ENCODE results near the gene PSME3IP1. TPM values are rescaled to one million over a fixed set of nuclear protein-coding genes. Genes with fewer than 3 reads are reported as not detected.
"Not testable (repeated sequence)": the region's sequence is repeated elsewhere in the genome, so short reads cannot be mapped to it uniquely, and the experiment has no call there.

Gene PSME3IP1
- total RNA-seq, 1 donor from 2014 or later = 56.3 TPM

DNA sequence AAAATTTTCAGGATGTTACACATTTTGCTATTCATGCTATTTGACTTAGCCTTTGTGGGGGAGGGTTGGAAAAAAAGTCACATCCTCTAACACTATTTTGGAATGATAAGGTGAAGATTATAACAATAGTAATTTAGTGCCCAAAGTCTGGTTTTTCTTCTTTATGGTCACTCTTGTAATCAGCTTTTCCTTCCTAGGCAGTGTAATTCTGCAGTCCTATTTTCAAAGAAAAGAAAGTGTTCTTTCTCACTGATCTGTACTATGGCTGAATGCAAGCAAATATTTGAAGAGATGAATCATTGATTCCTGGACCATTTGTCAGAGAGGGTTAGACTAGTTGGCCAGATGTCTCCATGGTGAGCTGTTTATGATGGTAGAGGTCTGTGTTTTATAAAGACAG is 8.7 kb upstream of the PSME3IP1 start:
- H3K4me1 ChIP-seq = peaks cover 78% of the 10 kb centered on the region
- DNase-seq = no peak
- no peaks in the 10 kb centered on the region for H3K36me3 ChIP-seq
- H3K4me3 ChIP-seq = no peak overlapping the region
- H3K27me3 ChIP-seq (ENCODE audit: low read depth) = no peaks in the 10 kb centered on the region
- H3K27ac ChIP-seq (replicated peaks) = no peak overlapping the region
- intact Hi-C loops (cut with micrococcal nuclease) = no loop called here
- no peak for TF ChIP-seq CTCF (IDR thresholded peaks at IDR 0.05; ENCODE audit: borderline replicate concordance)
- no peaks in the 10 kb centered on the region for H3K9me3 ChIP-seq (replicated peaks)

GRCh38 chr16:57192720-57193486 is 7.1 kb upstream of the PSME3IP1 start:
- H3K27me3 ChIP-seq (ENCODE audit: low read depth) = no peaks in the 10 kb centered on the region
- peaks cover 77% of the 10 kb centered on the region for H3K4me1 ChIP-seq
- H3K9me3 ChIP-seq (replicated peaks) = no peaks in the 10 kb centered on the region
- no peaks in the 10 kb centered on the region for H3K36me3 ChIP-seq
- intact Hi-C loops (cut with micrococcal nuclease) = no loop called here
- no peak overlapping the region for H3K27ac ChIP-seq (replicated peaks)
- DNase-seq = no peak
- no peak overlapping the region for H3K4me3 ChIP-seq
- TF ChIP-seq CTCF (IDR thresholded peaks at IDR 0.05; ENCODE audit: borderline replicate concordance) = no peak

- H3K36me3 ChIP-seq = no peaks in the 10 kb centered on the region
- peaks cover 78% of the 10 kb centered on the region for H3K4me1 ChIP-seq
- no peaks in the 10 kb centered on the region for H3K27me3 ChIP-seq (ENCODE audit: low read depth)
- no peak for DNase-seq
- no peak overlapping the region for H3K27ac ChIP-seq (replicated peaks)
- no peaks in the 10 kb centered on the region for H3K9me3 ChIP-seq (replicated peaks)
- no peak overlapping the region for H3K4me3 ChIP-seq
- intact Hi-C loops (cut with micrococcal nuclease) = no loop called here
- TF ChIP-seq CTCF (IDR thresholded peaks at IDR 0.05; ENCODE audit: borderline replicate concordance) = no peak
Measured at GRCh38 chr16:57192146-57192545, 6.3 kb upstream of the PSME3IP1 start.

GRCh38 chr16:57191056-57191571 is 5.3 kb upstream of the PSME3IP1 start:
- intact Hi-C loops (cut with micrococcal nuclease) = no loop called here

GRCh38 chr16:57190136-57190535 is 4.3 kb upstream of the PSME3IP1 start:
- Histone ChIP-seq H3K27ac (replicated peaks) (no peak overlapping the region), H3K9me3 (replicated peaks) (no peaks in the 10 kb centered on the region), H3K4me3 (no peak overlapping the region), H3K36me3 (no peaks in the 10 kb centered on the region), H3K27me3 (ENCODE audit: low read depth) (no peaks in the 10 kb centered on the region), H3K4me1 (peaks cover 80% of the 10 kb centered on the region)
- no peak for DNase-seq
- intact Hi-C loops (cut with micrococcal nuclease) = no loop called here
- TF ChIP-seq CTCF (IDR thresholded peaks at IDR 0.05; ENCODE audit: borderline replicate concordance) = no peak

More at GRCh38 chr16:57191056-57191571, 5.3 kb upstream of the PSME3IP1 start:
- no peak for TF ChIP-seq CTCF (IDR thresholded peaks at IDR 0.05; ENCODE audit: borderline replicate concordance)
- Histone ChIP-seq H3K27me3 (ENCODE audit: low read depth) (no peaks in the 10 kb centered on the region), H3K9me3 (replicated peaks) (no peaks in the 10 kb centered on the region), H3K27ac (replicated peaks) (no peak overlapping the region), H3K4me1 (peaks cover 78% of the 10 kb centered on the region), H3K4me3 (no peak overlapping the region), H3K36me3 (no peaks in the 10 kb centered on the region)
- DNase-seq = no peak

GRCh38 chr16:57189527-57189926 is 3.7 kb upstream of the PSME3IP1 start:
- H3K9me3 ChIP-seq (replicated peaks); H3K36me3 ChIP-seq; DNase-seq; H3K27ac ChIP-seq (replicated peaks); H3K27me3 ChIP-seq (ENCODE audit: low read depth); intact Hi-C loops (cut with micrococcal nuclease); H3K4me3 ChIP-seq: not testable (repeated sequence)
- H3K4me1 ChIP-seq = peaks cover 82% of the 10 kb centered on the region
